Esophagus (tissue), 2 donors: Measurements from ENCODE around the gene GORAB. TPM values are rescaled to one million over a fixed set of nuclear protein-coding genes. Genes with fewer than 3 reads are reported as not detected.

ENCODE experiments used
- H3K27ac ChIP-seq, 2 donors: one replicate each; pipeline ENCODE4 v1.5.1; 2013; ENCODE audit warnings: low read depth in 2 of 2, mild to moderate bottlenecking in 2 of 2, inconsistent platforms in 1 of 2, low read length in 1 of 2, moderate library complexity in 1 of 2
- H3K27me3 ChIP-seq, 2 donors: one replicate each; pipeline ENCODE4 v1.6.1; 2013; ENCODE audit warnings: low read length in 2 of 2, control low read depth in 1 of 2, mild to moderate bottlenecking in 1 of 2; ENCODE audit not compliant: insufficient read depth in 2 of 2, control insufficient read depth in 1 of 2
- H3K36me3 ChIP-seq, 2 donors: one replicate each; pipeline ENCODE4 v1.6.1; 2013; ENCODE audit warnings: low read length in 1 of 2; ENCODE audit not compliant: control insufficient read depth in 2 of 2, insufficient read depth in 2 of 2
- H3K4me1 ChIP-seq, 2 donors: one replicate each; pipeline ENCODE4 v1.6.1; 2013; ENCODE audit warnings: low read length in 1 of 2; ENCODE audit not compliant: control insufficient read depth in 2 of 2, insufficient read depth in 2 of 2
- H3K4me3 ChIP-seq, 2 donors: one replicate each; pipeline ENCODE4 v1.5.1; 2013; ENCODE audit warnings: low read length in 2 of 2, mild to moderate bottlenecking in 2 of 2, low read depth in 1 of 2, moderate library complexity in 1 of 2
- H3K9me3 ChIP-seq, 2 donors: one replicate each; pipeline ENCODE4 v1.6.1; 2013; ENCODE audit warnings: mild to moderate bottlenecking in 2 of 2, low read depth in 1 of 2, low read length in 1 of 2, moderate library complexity in 1 of 2; ENCODE audit not compliant: control insufficient read depth in 2 of 2, insufficient read depth in 1 of 2
- WGBS, 2 donors: extraction: QIAGEN DNeasy Blood & Tissue Kit; methylation state at CpG; one replicate each; pipeline ENCODE4 v1.1.7; 2013; 5-methylcytosine and 5-hydroxymethylcytosine counted together
- polyA plus RNA-seq, 2 donors: library from polyadenylated mRNA; stranded (reverse); fragments of 200-250 nt; gene quantifications; one replicate each; pipeline ENCODE4 v1.2.3, GENCODE V29; 2013
- donor health status: healthy with polysubstance abuse.
- donor health status: Bipolar disorder and iron deficiency.

The GORAB gene
- polyA plus RNA-seq, 2 donors, result 4.1 to 6.2 TPM

DNA sequence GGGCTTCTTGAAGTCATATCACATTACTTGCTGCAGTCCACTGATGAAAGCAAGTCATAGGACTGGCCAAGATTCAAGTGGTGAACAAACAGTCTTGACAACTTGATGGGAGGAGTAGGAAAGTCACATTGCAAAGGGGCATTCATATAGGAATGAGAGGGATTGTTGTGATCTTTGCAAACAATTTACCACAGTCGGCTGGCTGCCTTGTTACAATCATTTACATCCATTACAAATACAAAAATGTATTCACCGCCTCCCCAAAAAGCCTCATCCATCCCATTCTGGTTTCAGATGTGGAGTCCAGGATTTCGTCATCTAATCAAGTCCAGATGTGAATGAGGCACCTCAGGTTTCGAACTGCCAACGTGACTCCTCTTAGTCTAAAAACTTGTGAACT, 26.8 kb downstream of the GORAB start:
- Histone ChIP-seq H3K27ac (no peak overlapping the region), H3K36me3 (peaks cover 0 to 3% of the 10 kb centered on the region in 2 donors), H3K9me3 (no peaks in the 10 kb centered on the region), H3K27me3 (no peaks in the 10 kb centered on the region), H3K4me3 (no peak overlapping the region), H3K4me1 (no peaks in the 10 kb centered on the region)
- WGBS, 2 donors, result 94 to 96% methylated on average over 5 of the region's 5 CpGs

DNA sequence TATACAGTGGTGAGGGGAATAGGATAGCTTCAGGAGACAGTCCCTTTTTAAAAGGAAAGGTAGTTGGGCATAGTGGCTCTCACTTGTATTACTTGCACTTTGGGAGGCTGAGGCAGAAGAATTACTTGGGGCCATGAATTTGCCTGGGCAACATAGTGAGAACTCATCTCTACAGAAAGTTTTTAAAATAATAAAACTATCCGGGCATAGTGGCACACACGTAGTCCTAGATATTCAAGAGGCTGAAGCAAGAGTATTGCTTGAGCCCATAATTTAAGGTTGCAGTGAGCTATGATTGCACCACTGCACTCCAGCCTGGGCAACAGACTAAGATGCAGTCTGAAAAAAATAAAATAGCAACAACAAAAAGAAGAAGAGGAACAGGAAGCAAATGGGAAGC, 27.2 kb downstream of the GORAB start:
- Histone ChIP-seq H3K27me3 (no peaks in the 10 kb centered on the region), H3K4me3 (no peak overlapping the region), H3K27ac (no peak overlapping the region), H3K4me1 (no peaks in the 10 kb centered on the region), H3K36me3 (peaks cover 0 to 2% of the 10 kb centered on the region in 2 donors), H3K9me3 (no peaks in the 10 kb centered on the region)
- WGBS, 2 donors, result 95 to 100% methylated on average over 2 of the region's 2 CpGs

DNA sequence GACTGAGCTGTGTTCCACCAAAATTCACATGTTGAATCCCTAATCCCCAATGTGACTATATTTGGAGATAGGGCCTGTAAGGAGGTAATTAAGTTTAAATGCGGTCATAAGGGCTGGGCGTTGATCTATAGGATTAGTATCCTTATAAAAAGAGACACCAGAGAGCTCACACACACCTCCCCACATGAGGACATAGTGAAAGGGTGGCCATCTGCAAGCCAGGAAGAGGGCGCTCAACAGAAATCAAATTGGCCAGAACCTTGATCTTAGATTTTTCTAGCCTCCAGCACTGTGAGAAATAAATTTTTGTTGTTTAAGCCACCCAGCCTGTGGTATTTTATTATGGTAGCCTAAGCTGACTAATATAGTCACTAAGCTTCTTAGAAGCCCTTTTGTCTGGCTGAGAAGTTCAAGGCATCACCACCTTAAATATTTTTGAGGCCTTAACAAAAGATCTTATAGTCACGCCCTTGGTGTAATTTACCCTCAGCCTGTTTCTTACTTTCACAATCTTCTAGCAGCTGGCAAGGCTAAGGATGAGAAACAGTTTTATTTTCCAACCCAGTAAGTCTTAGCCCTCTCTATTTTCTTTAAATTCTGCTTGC, 28.8 kb downstream of the GORAB start:
- Histone ChIP-seq H3K4me3 (no peak overlapping the region), H3K36me3 (no peaks in the 10 kb centered on the region), H3K27ac (no peak overlapping the region), H3K27me3 (no peaks in the 10 kb centered on the region), H3K4me1 (no peaks in the 10 kb centered on the region), H3K9me3 (no peaks in the 10 kb centered on the region)
- 47 to 57% methylated on average over 4 of the region's 4 CpGs for WGBS, 2 donors

DNA sequence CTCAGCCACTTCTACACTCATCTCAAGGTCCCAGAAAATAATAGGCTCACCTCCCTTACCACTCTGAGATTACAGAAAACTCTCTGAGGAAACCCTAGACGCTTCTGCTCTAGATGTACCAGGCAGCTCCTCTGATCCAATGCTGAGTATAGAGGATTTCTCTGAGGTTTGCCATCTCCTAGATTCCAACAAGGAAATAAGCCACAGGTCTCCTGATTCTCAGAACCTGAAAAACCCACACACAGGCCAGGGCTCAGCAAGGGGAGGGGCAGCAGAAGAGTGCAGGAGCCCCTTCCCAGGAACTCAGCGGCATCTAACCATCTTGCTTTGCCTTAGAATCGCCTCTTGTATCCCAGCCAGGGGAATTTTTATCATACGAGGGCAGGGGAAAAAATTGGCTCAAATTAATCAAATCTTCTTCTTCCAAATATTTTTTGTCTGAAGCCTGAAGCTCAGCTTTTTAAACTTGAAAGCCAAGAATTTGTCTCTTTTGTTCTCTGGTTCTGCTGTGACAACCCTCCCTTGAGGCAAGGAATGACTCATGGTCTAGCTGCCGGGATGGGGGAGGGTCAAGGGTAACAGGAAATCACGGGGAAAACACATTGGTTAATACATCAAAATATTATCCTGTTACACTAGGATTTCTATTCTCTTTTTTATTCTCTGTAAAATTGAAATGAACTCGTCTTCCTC, 30.8 kb downstream of the GORAB start:
- Histone ChIP-seq H3K36me3 (no peaks in the 10 kb centered on the region), H3K27me3 (no peaks in the 10 kb centered on the region), H3K4me3 (no peak overlapping the region), H3K27ac (peak overlapping the region; percentile 40 to 58), H3K9me3 (no peaks in the 10 kb centered on the region), H3K4me1 (no peaks in the 10 kb centered on the region)
- 17 to 28% methylated on average over 7 of the region's 7 CpGs for WGBS, 2 donors

- Histone ChIP-seq H3K4me1 (no peaks in the 10 kb centered on the region), H3K9me3 (no peaks in the 10 kb centered on the region), H3K36me3 (no peaks in the 10 kb centered on the region), H3K27me3 (no peaks in the 10 kb centered on the region), H3K27ac (no peak overlapping the region), H3K4me3 (no peak overlapping the region)
- WGBS, 2 donors, result 53 to 65% methylated on average over 3 of the region's 3 CpGs
Measured at GRCh38 chr1:170567214-170567613, 35.2 kb downstream of the GORAB start.

DNA sequence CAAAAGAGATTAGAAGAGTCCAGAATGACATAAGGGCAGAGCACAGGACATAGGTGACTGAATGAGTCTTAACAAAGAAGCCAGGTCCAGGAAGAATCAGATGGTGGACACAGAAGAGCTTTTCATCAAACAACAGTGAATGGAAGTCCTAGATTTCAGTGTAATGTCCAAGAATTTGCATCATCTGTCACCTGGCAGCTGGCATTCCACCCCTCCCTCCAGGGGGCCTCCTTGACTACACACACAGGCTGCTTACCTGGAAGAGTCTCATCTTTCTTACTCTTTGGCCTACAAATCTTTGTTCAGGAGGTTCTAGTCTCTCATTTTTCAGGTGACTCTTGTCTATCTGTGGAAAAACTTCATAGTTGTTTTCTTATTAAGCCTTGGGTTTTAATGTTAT, 36.2 kb downstream of the GORAB start:
- H3K27me3 ChIP-seq, result no peaks in the 10 kb centered on the region
- no peaks in the 10 kb centered on the region for H3K9me3 ChIP-seq

GRCh38 chr1:170576980-170577379, 45.0 kb downstream of the GORAB start:
- H3K27me3 ChIP-seq, result no peaks in the 10 kb centered on the region
- WGBS, 2 donors, result 83 to 87% methylated on average over 3 of the region's 3 CpGs
- no peaks in the 10 kb centered on the region for H3K36me3 ChIP-seq
- H3K4me1 ChIP-seq, result no peaks in the 10 kb centered on the region
- no peak overlapping the region for H3K4me3 ChIP-seq
- H3K9me3 ChIP-seq, result no peaks in the 10 kb centered on the region
- no peak overlapping the region for H3K27ac ChIP-seq

More for the DNA sequence above, 36.2 kb downstream of the GORAB start:
- H3K4me1 ChIP-seq, result no peaks in the 10 kb centered on the region
- no peak overlapping the region for H3K4me3 ChIP-seq
- H3K27ac ChIP-seq, result no peak overlapping the region
- no peaks in the 10 kb centered on the region for H3K36me3 ChIP-seq

DNA sequence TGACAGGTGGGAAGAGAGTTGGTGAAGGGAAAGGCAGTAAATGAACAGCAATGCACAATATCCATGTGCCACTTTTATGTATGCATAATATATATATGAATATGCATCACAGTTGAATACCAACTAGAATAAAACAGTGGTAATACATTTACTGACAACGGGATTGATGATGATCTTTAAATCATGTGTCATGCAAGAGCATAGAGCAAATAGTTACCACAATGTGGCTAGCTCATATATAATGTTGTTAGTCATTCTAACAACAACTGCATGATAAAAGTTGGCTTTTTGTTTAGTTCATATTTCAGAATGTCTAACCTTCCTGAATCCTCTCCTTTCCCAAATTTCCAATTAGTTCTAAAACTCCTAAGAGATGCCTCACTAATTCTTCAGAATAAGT, 46.4 kb downstream of the GORAB start:
- Histone ChIP-seq H3K4me3 (no peak overlapping the region), H3K4me1 (no peaks in the 10 kb centered on the region), H3K9me3 (no peaks in the 10 kb centered on the region), H3K36me3 (no peaks in the 10 kb centered on the region), H3K27ac (no peak overlapping the region), H3K27me3 (no peaks in the 10 kb centered on the region)
- WGBS, 2 donors, result 70 to 92% methylated on average over 1 of the region's 1 CpG

DNA sequence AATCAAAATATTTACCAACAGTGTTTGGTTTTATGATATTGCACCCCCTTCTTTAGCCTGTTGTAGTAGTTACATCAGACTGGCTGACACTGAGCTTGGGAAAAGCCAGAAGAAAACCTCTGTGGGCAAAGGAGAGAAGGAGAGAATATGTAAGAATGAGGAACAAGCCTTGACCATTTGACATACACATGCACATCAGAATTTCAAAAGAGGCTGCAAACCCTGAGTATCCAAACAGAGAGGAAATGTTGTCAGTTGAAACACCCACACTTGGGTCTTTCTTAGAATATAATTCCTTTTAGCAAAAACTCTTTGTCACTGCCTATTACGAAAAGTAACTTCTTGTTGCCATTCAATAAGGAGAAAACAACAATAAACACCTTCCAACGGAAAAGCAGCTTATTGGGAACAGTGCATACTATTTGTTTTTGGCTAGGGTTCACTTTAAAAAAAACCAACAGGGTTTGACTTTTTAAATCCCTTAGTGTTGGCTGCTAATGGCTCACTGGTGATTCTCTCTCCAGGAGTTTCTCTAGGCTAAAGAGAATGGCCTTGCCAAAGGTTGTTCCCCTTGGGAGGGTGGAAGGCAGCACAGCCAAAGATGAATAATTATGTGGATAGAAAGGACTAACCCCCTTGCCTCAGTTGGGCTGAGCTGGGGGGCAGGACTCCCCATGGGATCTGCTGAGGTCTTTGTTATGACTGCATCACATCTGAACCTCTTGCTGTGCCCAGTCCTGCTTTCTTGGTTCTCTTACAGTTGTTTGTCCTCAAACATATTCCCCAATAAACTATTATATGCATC, 48.9 kb downstream of the GORAB start:
- Histone ChIP-seq H3K36me3 (no peaks in the 10 kb centered on the region), H3K27me3 (no peaks in the 10 kb centered on the region), H3K4me1 (no peaks in the 10 kb centered on the region), H3K4me3 (no peak overlapping the region), H3K27ac (no peak overlapping the region), H3K9me3 (no peaks in the 10 kb centered on the region)
- WGBS, 2 donors, result 54 to 60% methylated on average over 2 of the region's 2 CpGs
